Loucy (cell line): ENCODE results near the gene TIAM2.

ENCODE experiments used
- H2AFZ ChIP-seq: fragments of 200-600 bp; sonication (generic); 2 replicates; pipeline ENCODE4 v1.6.0; 2016; ENCODE audit warnings: antibody characterized with exemption, mild to moderate bottlenecking, low read length, moderate library complexity
- H3F3A ChIP-seq: fragments of 200-600 bp; 2 replicates; pipeline ENCODE4 v1.6.0; 2016; ENCODE audit warnings: antibody characterized with exemption, low read depth, mild to moderate bottlenecking
- H3K27me3 ChIP-seq: fragments of 200-600 bp; sonication (generic); 2 replicates; pipeline ENCODE4 v1.6.1; 2014; ENCODE audit warnings: low read length, mild to moderate bottlenecking; ENCODE audit not compliant: insufficient read depth, poor library complexity, severe bottlenecking
- H3K36me3 ChIP-seq: fragments of 200-600 bp; sonication (generic); 2 replicates; pipeline ENCODE4 v1.6.1; 2016; ENCODE audit warnings: low read length; ENCODE audit not compliant: insufficient read depth
- H3K4me1 ChIP-seq: fragments of 200-600 bp; sonication (generic); 2 replicates; pipeline ENCODE4 v1.5.1; 2014; ENCODE audit warnings: low read length, mild to moderate bottlenecking; ENCODE audit not compliant: insufficient read depth, poor library complexity, severe bottlenecking
- H3K4me2 ChIP-seq: fragments of 200-600 bp; sonication (generic); 2 replicates; pipeline ENCODE4 v1.6.0; 2014; ENCODE audit warnings: antibody characterized with exemption, low read length, low read depth, mild to moderate bottlenecking; ENCODE audit not compliant: poor library complexity, severe bottlenecking
- H3K4me3 ChIP-seq: fragments of 200-600 bp; sonication (generic); 2 replicates; pipeline ENCODE4 v1.5.1; 2014; ENCODE audit warnings: low read length, mild to moderate bottlenecking, mixed read lengths; ENCODE audit not compliant: poor library complexity, severe bottlenecking
- H3K79me2 ChIP-seq: fragments of 200-600 bp; sonication (generic); 2 replicates; pipeline ENCODE4 v1.6.1; 2014; ENCODE audit warnings: low read length; ENCODE audit not compliant: insufficient read depth
- H3K9ac ChIP-seq: fragments of 200-600 bp; sonication (generic); 2 replicates; pipeline ENCODE4 v1.6.0; 2014; ENCODE audit warnings: mild to moderate bottlenecking, low read depth, low read length, moderate library complexity; ENCODE audit not compliant: poor library complexity, severe bottlenecking
- H3K9me2 ChIP-seq: fragments of 200-600 bp; sonication (generic); replicated peaks from 2 replicates; pipeline ENCODE4 v1.6.1; 2016; ENCODE audit warnings: low read depth, low read length, mixed read lengths
- H3K9me3 ChIP-seq: fragments of 200-600 bp; sonication (generic); 2 replicates; pipeline ENCODE4 v1.6.1; 2014; ENCODE audit warnings: mild to moderate bottlenecking, antibody characterized with exemption, low read length, low read depth; ENCODE audit not compliant: insufficient read depth
- H4K20me1 ChIP-seq: fragments of 200-600 bp; sonication (generic); 2 replicates; pipeline ENCODE4 v1.6.0; 2014; ENCODE audit warnings: antibody characterized with exemption, low read length, mild to moderate bottlenecking; ENCODE audit not compliant: insufficient read depth, poor library complexity, severe bottlenecking
- CTCF ChIP-seq: fragments of 200-600 bp; sonication (generic); conservative IDR thresholded peaks from 2 replicates; pipeline ENCODE4 v1.5.1; 2014; ENCODE audit warnings: mild to moderate bottlenecking, antibody characterized with exemption, low read length
- EZH2phosphoT487 ChIP-seq: fragments of 200-600 bp; IDR thresholded peaks from 2 replicates; pipeline ENCODE4 v1.6.1; 2018; ENCODE audit warnings: antibody characterized with exemption, mild to moderate bottlenecking, moderate library complexity, borderline replicate concordance

Gene TIAM2

GRCh38 chr6:155038104-155038503 lies 43.0 kb downstream of the TIAM2 start:
- Histone ChIP-seq H3K79me2 (no peaks in the 10 kb centered on the region), H3K36me3 (no peaks in the 10 kb centered on the region), H3K9me3 (no peaks in the 10 kb centered on the region), H3K4me3 (no peak overlapping the region), H3K4me2 (no peak overlapping the region), H3F3A (no peaks in the 10 kb centered on the region), H2AFZ (no peak overlapping the region), H3K4me1 (no peaks in the 10 kb centered on the region), H3K27me3 (no peaks in the 10 kb centered on the region), H3K9me2 (no peaks in the 10 kb centered on the region), H4K20me1 (no peaks in the 10 kb centered on the region), H3K9ac (no peak overlapping the region)
- TF ChIP-seq CTCF (no peak), EZH2phosphoT487 (no peak)

GRCh38 chr6:155038527-155038926 lies 43.4 kb downstream of the TIAM2 start:
- Histone ChIP-seq H2AFZ (no peak overlapping the region), H3K27me3 (no peaks in the 10 kb centered on the region), H3K4me1 (no peaks in the 10 kb centered on the region), H3K4me2 (no peak overlapping the region), H3K36me3 (no peaks in the 10 kb centered on the region), H3K9me2 (no peaks in the 10 kb centered on the region), H3K9ac (no peak overlapping the region), H3K4me3 (no peak overlapping the region), H3F3A (no peaks in the 10 kb centered on the region), H4K20me1 (no peaks in the 10 kb centered on the region), H3K9me3 (no peaks in the 10 kb centered on the region), H3K79me2 (no peaks in the 10 kb centered on the region)
- no peak for TF ChIP-seq CTCF
- TF ChIP-seq EZH2phosphoT487 = no peak

DNA sequence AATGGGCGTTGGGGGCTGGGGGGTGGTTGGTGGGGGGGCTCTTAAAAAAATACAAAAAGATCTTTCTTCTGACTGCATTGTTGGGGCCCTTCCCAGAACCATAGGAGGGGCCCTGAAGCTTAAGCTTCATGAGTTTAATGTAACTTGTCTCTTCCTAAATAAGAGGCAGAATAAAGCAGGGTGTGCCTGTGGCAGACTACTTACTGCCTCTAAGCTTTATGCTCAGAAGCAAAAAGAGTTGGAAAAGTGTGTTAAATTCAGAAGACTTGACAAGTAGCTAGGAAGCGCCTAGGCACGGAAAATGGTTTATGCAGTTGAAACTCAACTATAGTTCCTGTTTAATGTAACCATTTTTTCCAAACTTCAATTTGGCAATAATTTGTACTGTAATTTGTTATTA lies 44.5 kb downstream of the TIAM2 start:
- Histone ChIP-seq H3K9me2 (no peaks in the 10 kb centered on the region), H3F3A (no peaks in the 10 kb centered on the region), H3K36me3 (no peaks in the 10 kb centered on the region), H3K9me3 (no peaks in the 10 kb centered on the region), H4K20me1 (no peaks in the 10 kb centered on the region), H3K4me1 (no peaks in the 10 kb centered on the region), H3K9ac (no peak overlapping the region), H3K4me3 (no peak overlapping the region), H3K79me2 (no peaks in the 10 kb centered on the region), H2AFZ (no peak overlapping the region), H3K4me2 (no peak overlapping the region), H3K27me3 (no peaks in the 10 kb centered on the region)
- no peak for TF ChIP-seq CTCF
- TF ChIP-seq EZH2phosphoT487 = no peak
